Panc1 (cell line): ENCODE measurements around the gene PHC3. TPM values are rescaled to one million over a fixed set of nuclear protein-coding genes. Genes with fewer than 3 reads are reported as not detected.

Experiments used
- ATAC-seq: fragments of 200-7000 bp; cut with Tn5 transposase; 2 replicates; pipeline ENCODE4 v1.9.1; 2020; ENCODE audit warnings: mild to moderate bottlenecking, moderate library complexity
- BruUV-seq: library from RNA; stranded (reverse); fragments of 400-500 nt; replicated peaks from 2 replicates; lab custom pipeline; 2021; lab: Mats Ljungman, UMichigan
- CTCF ChIA-PET: fragments of 300-600 bp; sonication (Branson Sonifier 250); formaldehyde crosslinking; loops from one replicate; lab custom pipeline; 2022; ENCODE audit warnings: antibody characterized with exemption; lab: Charles Lee
- POLR2A ChIA-PET: fragments of 300-600 bp; sonication (Branson Sonifier 250); formaldehyde crosslinking; loops from one replicate; lab custom pipeline; 2022; ENCODE audit warnings: antibody characterized with exemption; lab: Charles Lee
- DNase-seq: peaks from one replicate; pipeline ENCODE4 v3.0.0-alpha.2; 2010; ENCODE audit warnings: low read depth, low spot score
- H3K27ac ChIP-seq: 2 replicates; pipeline ENCODE4 v1.5.1; 2011; ENCODE audit warnings: mild to moderate bottlenecking, low read length, inconsistent platforms
- H3K27me3 ChIP-seq: fragments of 200-500 bp; sonication (Bioruptor generic); 2 replicates; pipeline ENCODE4 v1.6.0; 2014; ENCODE audit warnings: low read length, inconsistent platforms; ENCODE audit not compliant: control insufficient read depth, insufficient read depth
- H3K36me3 ChIP-seq: fragments of 200-500 bp; sonication (Bioruptor generic); 2 replicates; pipeline ENCODE4 v1.5.1; 2014; ENCODE audit warnings: inconsistent platforms, mild to moderate bottlenecking, low read length, moderate library complexity; ENCODE audit not compliant: control insufficient read depth, insufficient read depth
- H3K4me1 ChIP-seq: 2 replicates; pipeline ENCODE4 v1.5.1; 2011; ENCODE audit warnings: inconsistent platforms, mild to moderate bottlenecking, low read length, moderate library complexity; ENCODE audit not compliant: control insufficient read depth, insufficient read depth
- H3K4me3 ChIP-seq, 2 experiments: 2 replicates each; pipeline ENCODE4 v1.5.1; 2011 to 2012; ENCODE audit warnings: low read depth in 2 of 2, low read length in 2 of 2, mild to moderate bottlenecking in 2 of 2, inconsistent platforms in 1 of 2, moderate library complexity in 1 of 2
- H3K9me3 ChIP-seq: fragments of 200-500 bp; sonication (Bioruptor generic); 2 replicates; pipeline ENCODE4 v1.5.1; 2014; ENCODE audit warnings: low read depth, mild to moderate bottlenecking, inconsistent platforms, low read length, moderate library complexity; ENCODE audit not compliant: control insufficient read depth, insufficient read depth
- CTCF ChIP-seq: fragments of 450-650 bp; IDR thresholded peaks from 2 replicates; pipeline ENCODE4 v1.5.1; 2017; ENCODE audit warnings: mild to moderate bottlenecking
- POLR2AphosphoS5 ChIP-seq: IDR thresholded peaks from 2 replicates; pipeline ENCODE4 v1.6.1; 2012; ENCODE audit warnings: mild to moderate bottlenecking, low read depth, low read length, moderate library complexity
- REST ChIP-seq, 2 experiments: IDR thresholded peaks; 2 replicates each; pipeline ENCODE4 v1.6.1; 2011 to 2012; ENCODE audit warnings: low read depth in 2 of 2, control low read depth in 1 of 2, low read length in 1 of 2, mild to moderate bottlenecking in 1 of 2, moderate library complexity in 1 of 2; ENCODE audit not compliant: insufficient read depth in 1 of 2
- SIN3A ChIP-seq: IDR thresholded peaks from 2 replicates; pipeline ENCODE4 v1.6.1; 2012; ENCODE audit warnings: low read depth, mild to moderate bottlenecking, low read length, moderate library complexity, borderline replicate concordance; ENCODE audit not compliant: insufficient read depth
- TCF7L2 ChIP-seq: IDR thresholded peaks from 2 replicates; pipeline ENCODE4 v1.6.1; 2011; ENCODE audit warnings: mild to moderate bottlenecking, low read depth, low read length, inconsistent platforms
- in situ Hi-C: cut with HindIII; loops from 2 replicates; pipeline ENCODE4 v1.10.0; 2016; ENCODE audit warnings: low sequenced_read_pairs, low pct_unique_long_range_greater_than_20kb
- intact Hi-C: fragments of 100-400 bp; cut with micrococcal nuclease; formaldehyde crosslinking; loops from one replicate; pipeline ENCODE4 v1.10.0; 2022; ENCODE audit not compliant: unreplicated experiment
- total RNA-seq: library from RNA; stranded (reverse); gene quantifications from one replicate; pipeline ENCODE4 v1.2.1, GENCODE V29; 2021; ENCODE audit not compliant: unreplicated experiment

Gene PHC3
- total RNA-seq, 1 experiment from 2014 or later, result 53.8 TPM

GRCh38 chr3:170171563-170171962 lies 10.0 kb downstream of the PHC3 start:
- no TSS peak for BruUV-seq
- Histone ChIP-seq H3K4me1 (no peaks in the 10 kb centered on the region), H3K27me3 (no peaks in the 10 kb centered on the region), H3K36me3 (peaks cover 48% of the 10 kb centered on the region), H3K9me3 (no peaks in the 10 kb centered on the region), H3K27ac (no peak overlapping the region), H3K4me3 (no peak overlapping the region)
- POLR2A ChIA-PET, result no interaction called here
- DNase-seq, result no peak
- intact Hi-C loops (no loop called here), in situ Hi-C loops (no loop called here)
- no peak for TF ChIP-seq REST (IDR thresholded peaks at IDR 0.05; ENCODE audit: insufficient read depth in 1 of 2, low read depth in 2 of 2, low read length in 1 of 2)
- CTCF ChIA-PET, result interaction anchor here (1.0 kb wide), 1 partner anchor 54 kb away, joined by 6 read pairs; no protein-coding TSS in a partner anchor
- ATAC-seq, result no peak

GRCh38 chr3:170164717-170165116 lies 16.8 kb downstream of the PHC3 start:
- intact Hi-C loops (no loop called here), in situ Hi-C loops (no loop called here)
- DNase-seq (no peak), ATAC-seq (no peak)
- H3K4me1 ChIP-seq, result peaks cover 8% of the 10 kb centered on the region; the same call in 1 of the 2 replicates
- TF ChIP-seq CTCF (no peak), SIN3A (no peak), TCF7L2 (no peak), REST (IDR thresholded peaks at IDR 0.05; ENCODE audit: insufficient read depth in 1 of 2, low read depth in 2 of 2, low read length in 1 of 2) (no peak), POLR2AphosphoS5 (no peak)
- peaks cover 6% of the 10 kb centered on the region; the same call in 1 of the 2 replicates for H3K36me3 ChIP-seq
- CTCF ChIA-PET, result no interaction called here
- BruUV-seq, result no TSS peak
- no peak overlapping the region for H3K4me3 ChIP-seq
- POLR2A ChIA-PET, result no interaction called here
- no peaks in the 10 kb centered on the region for H3K9me3 ChIP-seq
- H3K27ac ChIP-seq, result no peak overlapping the region
- no peaks in the 10 kb centered on the region for H3K27me3 ChIP-seq
